Smooth muscle cell (in vitro differentiated cells): ENCODE data around the gene SH3BGR. TPM values are rescaled to one million over a fixed set of nuclear protein-coding genes. Genes with fewer than 3 reads are reported as not detected.

ENCODE experiments used
- DNase-seq: peaks from one replicate; lab custom pipeline; 2025; ENCODE audit not compliant: unreplicated experiment; lab: John Stamatoyannopoulos, UW
- H2AFZ ChIP-seq: fragments of 200-600 bp; sonication (generic); 2 replicates; pipeline ENCODE4 v1.6.0; 2016; ENCODE audit warnings: antibody characterized with exemption, low read depth, mild to moderate bottlenecking
- H3F3A ChIP-seq: fragments of 200-600 bp; sonication (generic); 2 replicates; pipeline ENCODE4 v1.6.0; 2017; ENCODE audit warnings: antibody characterized with exemption, low read depth
- H3K27ac ChIP-seq: fragments of 200-600 bp; sonication (generic); 2 replicates; pipeline ENCODE4 v1.5.1; 2016; ENCODE audit warnings: low read depth, mild to moderate bottlenecking
- H3K27me3 ChIP-seq: fragments of 200-600 bp; sonication (generic); 2 replicates; pipeline ENCODE4 v1.6.1; 2016; ENCODE audit warnings: low read depth, mild to moderate bottlenecking
- H3K36me3 ChIP-seq: fragments of 200-600 bp; sonication (generic); 2 replicates; pipeline ENCODE4 v1.5.1; 2016; ENCODE audit warnings: low read depth
- H3K4me1 ChIP-seq: fragments of 200-600 bp; sonication (generic); 2 replicates; pipeline ENCODE4 v1.5.1; 2016; ENCODE audit warnings: low read depth
- H3K4me2 ChIP-seq: fragments of 200-600 bp; sonication (generic); 2 replicates; pipeline ENCODE4 v1.6.0; 2016; ENCODE audit warnings: mild to moderate bottlenecking
- H3K4me3 ChIP-seq: fragments of 200-600 bp; sonication (generic); 2 replicates; pipeline ENCODE4 v1.5.1; 2016; ENCODE audit warnings: mild to moderate bottlenecking
- H3K79me2 ChIP-seq: fragments of 200-600 bp; sonication (generic); 2 replicates; pipeline ENCODE4 v1.6.0; 2016; ENCODE audit warnings: low read depth, mild to moderate bottlenecking
- H3K9ac ChIP-seq: fragments of 200-600 bp; sonication (generic); 2 replicates; pipeline ENCODE4 v1.6.0; 2016; ENCODE audit warnings: low read depth
- H3K9me3 ChIP-seq: fragments of 200-600 bp; sonication (generic); replicated peaks from 2 replicates; pipeline ENCODE4 v1.5.1; 2016; ENCODE audit warnings: low read depth
- H4K20me1 ChIP-seq: fragments of 200-600 bp; sonication (generic); 2 replicates; pipeline ENCODE4 v1.6.0; 2016; ENCODE audit warnings: low read depth
- CTCF ChIP-seq: fragments of 200-600 bp; sonication (generic); IDR thresholded peaks from 2 replicates; pipeline ENCODE4 v1.5.1; 2017; ENCODE audit warnings: borderline replicate concordance, mild to moderate bottlenecking, antibody characterized with exemption; ENCODE audit not compliant: insufficient read depth, poor library complexity, severe bottlenecking
- WGBS: methylation state at CpG from one replicate; pipeline ENCODE4 v1.1.7; 2016; ENCODE audit warnings: low lambda C conversion rate; 5-methylcytosine and 5-hydroxymethylcytosine counted together
- polyA plus RNA-seq: library from polyadenylated mRNA; unstranded; fragments of >200 nt; fragmentation: Nextera tagmentation; extraction: Ambion mirVana; gene quantifications from 2 replicates; pipeline ENCODE4 v1.2.1, GENCODE V29; 2016
- total RNA-seq: library from RNA; depleted of rRNA; stranded (reverse); fragments of >200 nt; gene quantifications from 2 replicates; pipeline ENCODE4 v1.2.3, GENCODE V29; 2014

Gene SH3BGR
- total and polyA plus RNA-seq, 2 experiments from 2014 or later = 4.9 to 12.5 TPM

GRCh38 chr21:39472786-39473185 lies 21.0 kb downstream of the SH3BGR start:
- no peak overlapping the region for H3K4me2 ChIP-seq
- H2AFZ ChIP-seq = no peak overlapping the region
- no peaks in the 10 kb centered on the region for H3F3A ChIP-seq
- no peak overlapping the region for H3K27ac ChIP-seq
- no peaks in the 10 kb centered on the region for H3K27me3 ChIP-seq
- no peaks in the 10 kb centered on the region for H3K36me3 ChIP-seq
- WGBS = 78% methylated on average over 4 of the region's 4 CpGs
- no peak for TF ChIP-seq CTCF
- DNase-seq = no peak
- no peak overlapping the region for H3K4me3 ChIP-seq
- H3K9me3 ChIP-seq = no peaks in the 10 kb centered on the region
- H3K4me1 ChIP-seq = peaks cover 3% of the 10 kb centered on the region
- no peaks in the 10 kb centered on the region for H3K79me2 ChIP-seq
- H4K20me1 ChIP-seq = no peaks in the 10 kb centered on the region
- H3K9ac ChIP-seq = no peak overlapping the region

- Histone ChIP-seq H3K79me2 (no peaks in the 10 kb centered on the region), H3K4me1 (peaks cover 3% of the 10 kb centered on the region), H3K27ac (no peak overlapping the region), H3K9me3 (no peaks in the 10 kb centered on the region), H2AFZ (no peak overlapping the region), H3K36me3 (no peaks in the 10 kb centered on the region), H3K9ac (no peak overlapping the region), H3F3A (no peaks in the 10 kb centered on the region), H3K4me3 (no peak overlapping the region), H3K27me3 (no peaks in the 10 kb centered on the region), H3K4me2 (no peak overlapping the region), H4K20me1 (no peaks in the 10 kb centered on the region)
- 98% methylated on average over 2 of the region's 2 CpGs for WGBS
- no peak for DNase-seq
- no peak for TF ChIP-seq CTCF
Observed at GRCh38 chr21:39474611-39475010, 22.8 kb downstream of the SH3BGR start.

DNA sequence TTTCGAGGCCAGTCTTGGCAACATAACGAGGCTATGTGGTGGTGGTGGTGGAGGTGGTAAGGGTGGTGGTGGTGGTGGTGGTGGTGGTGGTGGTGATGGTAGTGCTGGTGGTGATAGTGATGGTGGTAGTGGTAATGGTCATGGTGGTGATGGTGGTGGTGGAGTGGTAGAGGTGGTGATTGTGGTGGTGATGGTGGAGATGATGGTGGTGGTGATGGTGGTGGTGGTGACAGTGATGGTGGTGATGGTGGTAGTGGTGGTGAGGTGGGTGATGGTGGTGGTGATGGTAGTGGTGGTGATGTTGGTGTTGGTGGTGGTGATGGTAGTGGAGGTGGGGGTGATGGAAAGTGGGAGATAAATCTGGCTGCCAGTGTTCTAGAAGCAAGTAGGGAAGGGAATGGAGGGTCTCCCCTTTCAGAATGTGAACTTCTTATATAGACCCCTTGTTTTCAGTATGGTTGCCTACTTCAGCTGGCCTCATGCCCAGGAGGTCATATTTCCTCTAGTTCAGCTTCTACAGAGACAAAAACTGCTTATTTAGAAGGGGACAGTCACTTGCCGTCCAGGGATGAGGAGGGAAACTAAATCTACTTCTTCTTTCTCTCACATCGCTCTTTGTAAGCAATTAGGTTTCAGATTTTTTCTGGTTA lies 27.5 kb downstream of the SH3BGR start:
- no peaks in the 10 kb centered on the region for H3K9me3 ChIP-seq
- H3K4me2 ChIP-seq = no peak overlapping the region
- no peaks in the 10 kb centered on the region for H3K79me2 ChIP-seq
- H3K9ac ChIP-seq = no peak overlapping the region
- H3K36me3 ChIP-seq = no peaks in the 10 kb centered on the region
- no peak overlapping the region for H3K27ac ChIP-seq
- H3K27me3 ChIP-seq = no peaks in the 10 kb centered on the region
- H3F3A ChIP-seq = no peaks in the 10 kb centered on the region
- no peak overlapping the region for H3K4me3 ChIP-seq
- no peaks in the 10 kb centered on the region for H3K4me1 ChIP-seq
- TF ChIP-seq CTCF = no peak
- no peak for DNase-seq
- no peaks in the 10 kb centered on the region for H4K20me1 ChIP-seq
- WGBS = 96% methylated on average over 4 of the region's 4 CpGs
- no peak overlapping the region for H2AFZ ChIP-seq

DNA sequence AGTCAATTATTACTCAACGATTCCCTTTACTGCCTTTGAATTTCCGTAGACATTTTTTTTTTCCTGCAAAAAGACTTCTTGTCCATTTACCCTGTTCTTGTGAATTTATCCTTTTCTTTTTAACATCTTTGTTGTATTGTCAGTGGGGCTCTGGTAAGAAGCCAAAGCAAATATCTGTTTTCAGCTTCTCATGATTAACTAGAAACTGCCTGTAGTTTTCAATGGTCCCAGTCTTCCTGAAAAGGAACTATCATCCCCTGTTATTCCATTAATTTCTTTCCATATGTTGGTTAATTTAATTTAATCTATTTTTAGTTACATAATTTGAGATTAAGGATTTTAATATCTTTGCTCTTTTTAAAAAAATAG lies 28.0 kb downstream of the SH3BGR start:
- Histone ChIP-seq H2AFZ (no peak overlapping the region), H3K27ac (no peak overlapping the region), H3K9ac (no peak overlapping the region), H3K9me3 (no peaks in the 10 kb centered on the region), H3K4me1 (no peaks in the 10 kb centered on the region), H4K20me1 (no peaks in the 10 kb centered on the region), H3K4me3 (no peak overlapping the region), H3K27me3 (no peaks in the 10 kb centered on the region), H3K36me3 (no peaks in the 10 kb centered on the region), H3F3A (no peaks in the 10 kb centered on the region), H3K4me2 (no peak overlapping the region), H3K79me2 (no peaks in the 10 kb centered on the region)
- no peak for DNase-seq
- 65% methylated on average over 2 of the region's 2 CpGs for WGBS
- no peak for TF ChIP-seq CTCF
